Hepatocyte (in vitro differentiated cells): ENCODE data around the gene AAGAB. TPM values are rescaled to one million over a fixed set of nuclear protein-coding genes. Genes with fewer than 3 reads are reported as not detected.
"Not testable (repeated sequence)": the region's sequence is repeated elsewhere in the genome, so short reads cannot be mapped to it uniquely, and the experiment has no call there.

Experiments
- DNase-seq: peaks from one replicate; pipeline ENCODE4 v3.0.0-alpha.2; 2016; ENCODE audit warnings: low spot score
- H2AFZ ChIP-seq: fragments of 200-600 bp; sonication (generic); 2 replicates; pipeline ENCODE4 v1.6.0; 2016; ENCODE audit warnings: antibody characterized with exemption, mild to moderate bottlenecking
- H3K27ac ChIP-seq: fragments of 200-600 bp; sonication (generic); 2 replicates; pipeline ENCODE4 v1.5.1; 2016; ENCODE audit warnings: mild to moderate bottlenecking
- H3K27me3 ChIP-seq: fragments of 200-600 bp; sonication (generic); 2 replicates; pipeline ENCODE4 v1.6.1; 2016
- H3K36me3 ChIP-seq: fragments of 200-600 bp; sonication (generic); replicated peaks from 2 replicates; pipeline ENCODE4 v1.5.1; 2016; ENCODE audit warnings: low read depth; ENCODE audit not compliant: insufficient read depth
- H3K4me1 ChIP-seq: fragments of 200-600 bp; sonication (generic); 2 replicates; pipeline ENCODE4 v1.5.1; 2016; ENCODE audit warnings: mild to moderate bottlenecking, moderate library complexity; ENCODE audit not compliant: insufficient read depth
- H3K4me2 ChIP-seq: fragments of 200-600 bp; sonication (generic); 2 replicates; pipeline ENCODE4 v1.6.0; 2016
- H3K4me3 ChIP-seq: fragments of 200-600 bp; sonication (generic); 2 replicates; pipeline ENCODE4 v1.5.1; 2016; ENCODE audit warnings: mild to moderate bottlenecking
- H3K79me2 ChIP-seq: fragments of 200-600 bp; sonication (generic); 2 replicates; pipeline ENCODE4 v1.6.0; 2017; ENCODE audit warnings: mild to moderate bottlenecking
- H3K9me2 ChIP-seq: fragments of 200-600 bp; sonication (generic); replicated peaks from 2 replicates; pipeline ENCODE4 v1.6.0; 2017; ENCODE audit warnings: mild to moderate bottlenecking; ENCODE audit not compliant: insufficient read depth
- H3K9me3 ChIP-seq: fragments of 200-600 bp; sonication (generic); 2 replicates; pipeline ENCODE4 v1.5.1; 2016; ENCODE audit warnings: low read depth, mild to moderate bottlenecking
- H4K20me1 ChIP-seq: fragments of 200-600 bp; sonication (generic); 2 replicates; pipeline ENCODE4 v1.6.0; 2016; ENCODE audit warnings: mild to moderate bottlenecking; ENCODE audit not compliant: insufficient read depth, poor library complexity, severe bottlenecking
- EZH2 ChIP-seq: fragments of 200-600 bp; sonication (generic); IDR thresholded peaks from 2 replicates; pipeline ENCODE4 v1.6.1; 2016; ENCODE audit warnings: antibody characterized with exemption, mild to moderate bottlenecking, borderline replicate concordance
- EZH2phosphoT487 ChIP-seq: fragments of 200-600 bp; sonication (generic); IDR thresholded peaks from one replicate; pipeline ENCODE4 v1.6.1; 2018; ENCODE audit warnings: antibody characterized with exemption, mild to moderate bottlenecking, low read depth, moderate library complexity; ENCODE audit not compliant: unreplicated experiment, severe bottlenecking
- WGBS: methylation state at CpG from one replicate; pipeline ENCODE4 v1.1.6; 2016; ENCODE audit warnings: low lambda C conversion rate; ENCODE audit errors: missing lambda C conversion rate; 5-methylcytosine and 5-hydroxymethylcytosine counted together
- polyA plus RNA-seq: library from polyadenylated mRNA; unstranded; fragments of >200 nt; fragmentation: Nextera tagmentation; extraction: Ambion mirVana; gene quantifications from 2 replicates; pipeline ENCODE4 v1.2.1, GENCODE V29; 2016
- total RNA-seq: library from RNA; depleted of rRNA; stranded (reverse); fragments of >200 nt; gene quantifications from 2 replicates; pipeline ENCODE4 v1.2.3, GENCODE V29; 2014
- TF ChIP-seq, protein P1 (sequence below): fragments of 200-600 bp; sonication (generic); IDR thresholded peaks from 2 replicates; pipeline ENCODE4 v1.5.1; 2016; ENCODE audit warnings: antibody characterized with exemption, mild to moderate bottlenecking; ENCODE audit not compliant: poor library complexity

The AAGAB gene
- total and polyA plus RNA-seq, 2 experiments from 2014 or later = 30.8 to 36.2 TPM

DNA sequence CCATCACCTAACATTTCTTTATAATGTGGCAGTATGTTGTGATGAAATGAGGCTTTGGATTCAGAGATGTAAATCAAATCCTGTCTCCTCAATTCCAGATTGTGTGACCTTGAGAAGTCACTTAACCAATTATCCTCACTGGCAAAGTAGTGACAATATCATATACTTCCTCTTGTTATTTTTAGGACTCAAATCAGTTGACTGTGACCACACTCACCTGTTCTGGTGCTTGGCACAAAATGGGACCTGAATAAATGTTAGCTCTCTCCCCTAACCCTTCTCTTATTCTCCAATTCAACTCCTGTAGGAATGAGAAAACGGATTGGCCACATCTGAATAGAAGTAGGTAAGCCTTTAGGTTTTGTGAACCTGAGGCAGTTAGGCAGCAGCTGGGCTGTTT is 42.2 kb upstream of the AAGAB start:
- Histone ChIP-seq H4K20me1 (no peaks in the 10 kb centered on the region), H3K4me2 (no peak overlapping the region), H3K9me2 (no peaks in the 10 kb centered on the region), H3K27me3 (no peaks in the 10 kb centered on the region), H3K36me3 (no peaks in the 10 kb centered on the region), H3K9me3 (no peaks in the 10 kb centered on the region), H3K4me1 (no peaks in the 10 kb centered on the region), H3K79me2 (no peaks in the 10 kb centered on the region), H2AFZ (no peak overlapping the region), H3K4me3 (no peak overlapping the region), H3K27ac (no peak overlapping the region)
- no peak for DNase-seq
- TF ChIP-seq, protein P1, sequence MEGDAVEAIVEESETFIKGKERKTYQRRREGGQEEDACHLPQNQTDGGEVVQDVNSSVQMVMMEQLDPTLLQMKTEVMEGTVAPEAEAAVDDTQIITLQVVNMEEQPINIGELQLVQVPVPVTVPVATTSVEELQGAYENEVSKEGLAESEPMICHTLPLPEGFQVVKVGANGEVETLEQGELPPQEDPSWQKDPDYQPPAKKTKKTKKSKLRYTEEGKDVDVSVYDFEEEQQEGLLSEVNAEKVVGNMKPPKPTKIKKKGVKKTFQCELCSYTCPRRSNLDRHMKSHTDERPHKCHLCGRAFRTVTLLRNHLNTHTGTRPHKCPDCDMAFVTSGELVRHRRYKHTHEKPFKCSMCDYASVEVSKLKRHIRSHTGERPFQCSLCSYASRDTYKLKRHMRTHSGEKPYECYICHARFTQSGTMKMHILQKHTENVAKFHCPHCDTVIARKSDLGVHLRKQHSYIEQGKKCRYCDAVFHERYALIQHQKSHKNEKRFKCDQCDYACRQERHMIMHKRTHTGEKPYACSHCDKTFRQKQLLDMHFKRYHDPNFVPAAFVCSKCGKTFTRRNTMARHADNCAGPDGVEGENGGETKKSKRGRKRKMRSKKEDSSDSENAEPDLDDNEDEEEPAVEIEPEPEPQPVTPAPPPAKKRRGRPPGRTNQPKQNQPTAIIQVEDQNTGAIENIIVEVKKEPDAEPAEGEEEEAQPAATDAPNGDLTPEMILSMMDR = no peak
- no peak for TF ChIP-seq EZH2
- no peak for TF ChIP-seq EZH2phosphoT487
- 76% methylated on average over 1 of the region's 1 CpG for WGBS

DNA sequence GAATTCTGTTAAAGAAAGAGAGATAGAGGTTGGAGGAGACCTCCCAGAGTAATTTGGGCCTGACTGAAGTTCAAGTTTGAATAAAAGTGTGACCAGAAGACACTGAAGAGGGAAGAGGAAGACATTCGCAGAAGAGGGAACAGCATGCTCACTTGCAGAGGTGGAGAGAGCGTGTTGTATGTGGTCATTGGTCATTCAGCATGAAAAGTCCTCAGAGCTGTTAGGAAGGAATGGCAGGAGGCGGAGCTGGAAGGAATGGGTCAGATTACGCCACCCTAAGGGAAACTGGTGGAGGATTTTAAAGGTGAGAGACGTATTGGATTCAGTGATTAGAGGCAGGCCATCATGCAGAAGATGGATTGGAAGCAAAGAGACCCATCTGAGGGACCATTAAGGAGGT is 41.7 kb upstream of the AAGAB start:
- no peak overlapping the region for H3K4me2 ChIP-seq
- TF ChIP-seq EZH2phosphoT487 (no peak), EZH2 (no peak)
- TF ChIP-seq, protein P1 = no peak
- no peaks in the 10 kb centered on the region for H3K4me1 ChIP-seq
- no peaks in the 10 kb centered on the region for H3K9me2 ChIP-seq
- H3K9me3 ChIP-seq = no peaks in the 10 kb centered on the region
- no peak overlapping the region for H2AFZ ChIP-seq
- H3K4me3 ChIP-seq = no peak overlapping the region
- no peaks in the 10 kb centered on the region for H3K79me2 ChIP-seq
- H3K27ac ChIP-seq = no peak overlapping the region
- 81% methylated on average over 5 of the region's 5 CpGs for WGBS
- no peaks in the 10 kb centered on the region for H3K27me3 ChIP-seq
- no peaks in the 10 kb centered on the region for H3K36me3 ChIP-seq
- no peak for DNase-seq
- no peaks in the 10 kb centered on the region for H4K20me1 ChIP-seq

DNA sequence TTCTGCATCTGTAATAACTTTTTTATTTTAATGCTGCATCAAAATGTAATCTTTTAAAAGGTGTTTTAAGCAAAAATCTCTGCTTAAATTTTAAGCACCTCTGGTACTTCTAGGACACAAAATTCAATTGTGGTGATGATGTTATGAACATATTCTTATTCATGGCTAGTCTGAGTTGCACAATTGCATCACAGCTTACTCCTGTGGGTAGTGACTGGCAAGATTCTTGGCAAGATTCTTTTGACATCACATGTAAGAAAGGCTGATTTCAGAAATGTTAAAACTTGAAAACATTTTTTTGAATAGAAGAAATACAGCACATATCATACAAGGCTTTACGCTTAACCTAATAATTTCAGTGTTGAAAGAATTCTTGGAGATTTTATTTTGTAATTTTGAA is 35.9 kb upstream of the AAGAB start:
- DNase-seq = no peak
- H4K20me1 ChIP-seq = no peaks in the 10 kb centered on the region
- WGBS = 93% methylated on average over 1 of the region's 1 CpG
- no peak overlapping the region for H3K27ac ChIP-seq
- no peaks in the 10 kb centered on the region for H3K36me3 ChIP-seq
- H3K9me2 ChIP-seq = no peaks in the 10 kb centered on the region
- H3K79me2 ChIP-seq = no peaks in the 10 kb centered on the region
- no peaks in the 10 kb centered on the region for H3K27me3 ChIP-seq
- TF ChIP-seq, protein P1 = no peak
- no peak overlapping the region for H3K4me2 ChIP-seq
- H3K4me3 ChIP-seq = no peak overlapping the region
- no peak overlapping the region for H2AFZ ChIP-seq
- no peaks in the 10 kb centered on the region for H3K4me1 ChIP-seq
- peaks cover 10% of the 10 kb centered on the region for H3K9me3 ChIP-seq

DNA sequence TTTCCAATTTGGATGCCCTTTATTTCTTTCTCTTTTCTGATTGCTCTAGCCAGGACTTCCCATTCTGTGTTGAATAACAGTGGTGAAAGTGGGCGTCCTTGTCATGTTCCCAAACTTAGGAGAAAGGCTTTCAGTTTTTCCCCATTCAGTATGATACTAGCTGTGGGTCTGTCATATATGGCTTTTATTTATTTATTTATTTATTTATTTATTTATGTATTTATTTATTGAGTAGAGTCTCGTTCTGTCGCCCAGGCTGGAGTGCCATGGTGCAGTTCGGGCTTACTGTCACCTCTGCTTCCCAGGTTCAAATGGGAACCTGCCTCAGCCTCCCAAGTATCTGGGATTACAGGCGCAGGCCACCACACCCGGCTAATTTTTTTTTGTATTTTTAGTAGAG is 31.9 kb upstream of the AAGAB start:
- H3K4me2 ChIP-seq, DNase-seq, H3K36me3 ChIP-seq, H3K9me2 ChIP-seq, H3K79me2 ChIP-seq, H3K27ac ChIP-seq, H3K4me3 ChIP-seq, H2AFZ ChIP-seq, H3K4me1 ChIP-seq, H3K27me3 ChIP-seq, H4K20me1 ChIP-seq: not testable (repeated sequence)
- 84% methylated on average over 6 of the region's 6 CpGs for WGBS
- peaks cover 12% of the 10 kb centered on the region for H3K9me3 ChIP-seq

DNA sequence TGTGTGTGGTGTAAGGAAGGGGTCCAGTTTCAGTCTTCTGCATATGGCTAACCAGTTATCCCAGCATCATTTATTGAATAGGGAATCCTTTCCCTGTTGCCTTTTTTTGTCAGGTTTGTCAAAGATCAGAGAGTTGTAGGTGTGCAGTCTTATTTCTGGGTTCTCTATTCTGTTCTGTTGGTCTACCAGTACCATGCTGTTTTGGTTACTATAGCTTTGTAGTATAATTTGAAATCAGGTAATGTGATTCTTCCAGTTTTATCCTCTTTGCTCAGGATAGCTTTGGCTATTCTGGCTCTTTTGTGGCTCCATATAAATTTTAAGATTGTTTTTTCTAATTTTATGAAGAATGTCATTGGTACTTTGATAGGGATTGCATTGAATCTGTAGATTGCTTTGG is 31.2 kb upstream of the AAGAB start:
- H3K4me2 ChIP-seq, DNase-seq, H3K36me3 ChIP-seq, H3K4me1 ChIP-seq, H3K27ac ChIP-seq, H3K9me2 ChIP-seq, H2AFZ ChIP-seq, H4K20me1 ChIP-seq, H3K4me3 ChIP-seq, H3K27me3 ChIP-seq, H3K79me2 ChIP-seq: not testable (repeated sequence)
- H3K9me3 ChIP-seq = peaks cover 12% of the 10 kb centered on the region
